CD14-positive monocyte (primary cell): ENCODE data around the gene FOXD3. TPM values are rescaled to one million over a fixed set of nuclear protein-coding genes. Genes with fewer than 3 reads are reported as not detected.

Experiments
- DNase-seq, 3 donors: peaks; one replicate each; pipeline ENCODE4 v3.0.0-alpha.2; 2011 to 2022
- H2AFZ ChIP-seq: 2 replicates; pipeline ENCODE4 v1.6.0; 2012; ENCODE audit warnings: mild to moderate bottlenecking, low read depth, low read length, inconsistent platforms; ENCODE audit not compliant: insufficient read depth, poor library complexity, severe bottlenecking
- H3K27ac ChIP-seq, 2 donors: 1 replicate in 1 of 2; 2 replicates in 1 of 2; pipeline ENCODE4 v1.5.1; 2012 to 2013; ENCODE audit warnings: low read length in 2 of 2, control low read depth in 1 of 2, inconsistent platforms in 1 of 2, low read depth in 1 of 2, mild to moderate bottlenecking in 1 of 2
- H3K27me3 ChIP-seq, 2 donors: one replicate each; pipeline versions ENCODE4 v1.6.0 to v1.6.1; 2011 to 2013; ENCODE audit warnings: low read length in 2 of 2; ENCODE audit not compliant: control insufficient read depth in 2 of 2, insufficient read depth in 2 of 2
- H3K36me3 ChIP-seq, 2 donors: replicated peaks in 1 of 2; 1 replicate in 1 of 2; 2 replicates in 1 of 2; pipeline versions ENCODE4 v1.5.1 to v1.6.1; 2012 to 2013; ENCODE audit warnings: low read length in 2 of 2, control low read depth in 1 of 2, inconsistent platforms in 1 of 2, mild to moderate bottlenecking in 1 of 2; ENCODE audit not compliant: insufficient read depth in 2 of 2, control insufficient read depth in 1 of 2
- H3K4me1 ChIP-seq, 2 donors: 1 replicate in 1 of 2; 2 replicates in 1 of 2; pipeline versions ENCODE4 v1.5.1 to v1.6.1; 2012 to 2013; ENCODE audit warnings: low read length in 2 of 2, control low read depth in 1 of 2, inconsistent platforms in 1 of 2, mild to moderate bottlenecking in 1 of 2, moderate library complexity in 1 of 2; ENCODE audit not compliant: insufficient read depth in 2 of 2, control insufficient read depth in 1 of 2
- H3K4me2 ChIP-seq: replicated peaks from 2 replicates; pipeline ENCODE3; 2012; ENCODE audit warnings: low read length, moderate library complexity, mild to moderate bottlenecking; ENCODE audit not compliant: poor library complexity, severe bottlenecking; ENCODE audit errors: extremely low read depth
- H3K4me3 ChIP-seq, 3 experiments: fragments of 200-600 bp in 1 of 3; sonication (generic) in 1 of 3; replicated peaks in 1 of 3; 1 replicate in 2 of 3; 2 replicates in 1 of 3; pipeline ENCODE4 v1.5.1; 2011 to 2013; ENCODE audit warnings: low read length in 3 of 3, mild to moderate bottlenecking in 3 of 3, control low read depth in 2 of 3, low read depth in 2 of 3, inconsistent platforms in 1 of 3, moderate library complexity in 1 of 3
- H3K79me2 ChIP-seq: 2 replicates; pipeline ENCODE4 v1.6.0; 2012; ENCODE audit warnings: mild to moderate bottlenecking, control low read depth, inconsistent platforms, low read length, moderate library complexity; ENCODE audit not compliant: insufficient read depth
- H3K9ac ChIP-seq: 2 replicates; pipeline ENCODE4 v1.6.0; 2017; ENCODE audit warnings: low read length, mild to moderate bottlenecking; ENCODE audit not compliant: insufficient read depth, poor library complexity, severe bottlenecking
- H3K9me3 ChIP-seq, 2 donors: replicated peaks in 1 of 2; 1 replicate in 1 of 2; 2 replicates in 1 of 2; pipeline versions ENCODE4 v1.5.1 to v1.6.1; 2012 to 2013; ENCODE audit warnings: low read length in 2 of 2, control low read depth in 1 of 2; ENCODE audit not compliant: control insufficient read depth in 1 of 2, insufficient read depth in 1 of 2
- H4K20me1 ChIP-seq: 2 replicates; pipeline ENCODE4 v1.6.0; 2012; ENCODE audit warnings: mild to moderate bottlenecking, low read length, control low read depth, moderate library complexity; ENCODE audit not compliant: insufficient read depth
- H3K27ac Mint-ChIP-seq, 7 donors: one replicate each; pipeline ENCODE4 v1.8.0; 2020; ENCODE audit warnings: mild to moderate bottlenecking in 7 of 7, mixed read lengths in 7 of 7, moderate library complexity in 6 of 7, inconsistent platforms in 2 of 7
- H3K27me3 Mint-ChIP-seq, 3 donors: one replicate each; pipeline ENCODE4 v1.8.0; 2021 to 2022; ENCODE audit warnings: low read depth in 3 of 3, mild to moderate bottlenecking in 3 of 3, mixed read lengths in 3 of 3, moderate library complexity in 3 of 3, inconsistent platforms in 1 of 3
- H3K36me3 Mint-ChIP-seq, 2 donors: one replicate each; pipeline ENCODE4 v1.8.0; 2020; ENCODE audit warnings: mixed read lengths in 2 of 2, inconsistent platforms in 1 of 2, mild to moderate bottlenecking in 1 of 2
- H3K4me1 Mint-ChIP-seq: one replicate; pipeline ENCODE4 v1.8.0; 2020; ENCODE audit warnings: mild to moderate bottlenecking, mixed read lengths
- H3K4me3 Mint-ChIP-seq, 2 donors: one replicate each; pipeline ENCODE4 v1.8.0; 2020; ENCODE audit warnings: mild to moderate bottlenecking in 2 of 2, mixed read lengths in 2 of 2, moderate library complexity in 1 of 2
- H3K9me3 Mint-ChIP-seq, 7 donors: one replicate each; pipeline ENCODE4 v1.8.0; 2020 to 2022; ENCODE audit warnings: mixed read lengths in 7 of 7, mild to moderate bottlenecking in 6 of 7, moderate library complexity in 6 of 7, inconsistent platforms in 2 of 7
- WGBS: methylation state at CpG from one replicate; pipeline ENCODE4 v1.1.5; 2013; ENCODE audit warnings: missing lambda C conversion rate; ENCODE audit not compliant: insufficient coverage; 5-methylcytosine and 5-hydroxymethylcytosine counted together
- intact Hi-C, 2 donors: fragments of 100-400 bp; cut with micrococcal nuclease; formaldehyde crosslinking; loops; one replicate each; pipeline versions ENCODE4 v1.15.0 to v1.15.1; 2023
- polyA plus RNA-seq, 3 donors: library from polyadenylated mRNA; depleted of rRNA in 1 of 3; unstranded in 2 of 3; stranded (reverse) in 1 of 3; fragments of 300-500 nt in 2 of 3; fragments of >200 nt in 1 of 3; fragmentation: Illumina TruSeq in 2 of 3; gene quantifications; 1 replicate in 2 of 3; 2 replicates in 1 of 3; pipeline ENCODE4 v1.2.3, GENCODE V29; 2012 to 2021
- TF ChIP-seq, protein P1 (sequence below): fragments of 200-600 bp; IDR thresholded peaks from one replicate; pipeline ENCODE4 v1.8.0; 2022; ENCODE audit warnings: antibody characterized with exemption, mild to moderate bottlenecking

The FOXD3 gene
- polyA plus RNA-seq, 3 donors, result not detected

DNA sequence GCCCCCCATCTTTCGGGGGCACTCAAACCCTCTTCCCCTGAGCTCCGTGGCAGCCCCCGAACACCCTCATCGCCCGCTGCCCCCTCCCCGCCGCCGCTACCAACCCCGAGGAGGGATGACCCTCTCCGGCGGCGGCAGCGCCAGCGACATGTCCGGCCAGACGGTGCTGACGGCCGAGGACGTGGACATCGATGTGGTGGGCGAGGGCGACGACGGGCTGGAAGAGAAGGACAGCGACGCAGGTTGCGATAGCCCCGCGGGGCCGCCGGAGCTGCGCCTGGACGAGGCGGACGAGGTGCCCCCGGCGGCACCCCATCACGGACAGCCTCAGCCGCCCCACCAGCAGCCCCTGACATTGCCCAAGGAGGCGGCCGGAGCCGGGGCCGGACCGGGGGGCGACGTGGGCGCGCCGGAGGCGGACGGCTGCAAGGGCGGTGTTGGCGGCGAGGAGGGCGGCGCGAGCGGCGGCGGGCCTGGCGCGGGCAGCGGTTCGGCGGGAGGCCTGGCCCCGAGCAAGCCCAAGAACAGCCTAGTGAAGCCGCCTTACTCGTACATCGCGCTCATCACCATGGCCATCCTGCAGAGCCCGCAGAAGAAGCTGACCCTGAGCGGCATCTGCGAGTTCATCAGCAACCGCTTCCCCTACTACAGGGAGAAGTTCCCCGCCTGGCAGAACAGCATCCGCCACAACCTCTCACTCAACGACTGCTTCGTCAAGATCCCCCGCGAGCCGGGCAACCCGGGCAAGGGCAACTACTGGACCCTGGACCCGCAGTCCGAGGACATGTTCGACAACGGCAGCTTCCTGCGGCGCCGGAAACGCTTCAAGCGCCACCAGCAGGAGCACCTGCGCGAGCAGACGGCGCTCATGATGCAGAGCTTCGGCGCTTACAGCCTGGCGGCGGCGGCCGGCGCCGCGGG, 837 bp downstream of the FOXD3 start:
- H4K20me1 ChIP-seq, result no peaks in the 10 kb centered on the region
- H3K9me3 ChIP-seq, result peaks cover 26 to 61% of the 10 kb centered on the region in 2 donors
- peak overlapping the region; percentile 17 to 77 (median 31) for H3K4me3 ChIP-seq
- H3K36me3 ChIP-seq, result no peaks in the 10 kb centered on the region
- WGBS, result 3% methylated on average over 94 of the region's 104 CpGs
- DNase-seq, result peak; percentile 52 to 61 (median 57)
- H3K79me2 ChIP-seq, result no peaks in the 10 kb centered on the region
- peak overlapping the region; percentile 84 to 95 for H3K4me3 Mint-ChIP-seq
- peaks cover 86 to 92% of the 10 kb centered on the region in 2 donors for H3K27me3 ChIP-seq
- H3K27ac ChIP-seq, result no peak overlapping the region
- H2AFZ ChIP-seq, result peak overlapping the region; percentile 90
- H3K27ac Mint-ChIP-seq, result no peak overlapping the region
- H3K27me3 Mint-ChIP-seq, result peaks cover 89 to 98% (median 91%) of the 10 kb centered on the region in 3 donors
- peak overlapping the region; percentile 89 for H3K4me2 ChIP-seq
- TF ChIP-seq, protein P1, sequence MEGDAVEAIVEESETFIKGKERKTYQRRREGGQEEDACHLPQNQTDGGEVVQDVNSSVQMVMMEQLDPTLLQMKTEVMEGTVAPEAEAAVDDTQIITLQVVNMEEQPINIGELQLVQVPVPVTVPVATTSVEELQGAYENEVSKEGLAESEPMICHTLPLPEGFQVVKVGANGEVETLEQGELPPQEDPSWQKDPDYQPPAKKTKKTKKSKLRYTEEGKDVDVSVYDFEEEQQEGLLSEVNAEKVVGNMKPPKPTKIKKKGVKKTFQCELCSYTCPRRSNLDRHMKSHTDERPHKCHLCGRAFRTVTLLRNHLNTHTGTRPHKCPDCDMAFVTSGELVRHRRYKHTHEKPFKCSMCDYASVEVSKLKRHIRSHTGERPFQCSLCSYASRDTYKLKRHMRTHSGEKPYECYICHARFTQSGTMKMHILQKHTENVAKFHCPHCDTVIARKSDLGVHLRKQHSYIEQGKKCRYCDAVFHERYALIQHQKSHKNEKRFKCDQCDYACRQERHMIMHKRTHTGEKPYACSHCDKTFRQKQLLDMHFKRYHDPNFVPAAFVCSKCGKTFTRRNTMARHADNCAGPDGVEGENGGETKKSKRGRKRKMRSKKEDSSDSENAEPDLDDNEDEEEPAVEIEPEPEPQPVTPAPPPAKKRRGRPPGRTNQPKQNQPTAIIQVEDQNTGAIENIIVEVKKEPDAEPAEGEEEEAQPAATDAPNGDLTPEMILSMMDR, result no peak
- H3K4me1 Mint-ChIP-seq, result peaks cover 67% of the 10 kb centered on the region
- H3K9me3 Mint-ChIP-seq, result peaks cover 12 to 82% (median 58%) of the 10 kb centered on the region in 7 donors
- peak overlapping the region; percentile 60 for H3K9ac ChIP-seq
- H3K36me3 Mint-ChIP-seq, result peaks cover 36 to 49% of the 10 kb centered on the region in 2 donors
- intact Hi-C loops, result no loop called here
- H3K4me1 ChIP-seq, result peaks cover 50 to 66% of the 10 kb centered on the region in 2 donors

DNA sequence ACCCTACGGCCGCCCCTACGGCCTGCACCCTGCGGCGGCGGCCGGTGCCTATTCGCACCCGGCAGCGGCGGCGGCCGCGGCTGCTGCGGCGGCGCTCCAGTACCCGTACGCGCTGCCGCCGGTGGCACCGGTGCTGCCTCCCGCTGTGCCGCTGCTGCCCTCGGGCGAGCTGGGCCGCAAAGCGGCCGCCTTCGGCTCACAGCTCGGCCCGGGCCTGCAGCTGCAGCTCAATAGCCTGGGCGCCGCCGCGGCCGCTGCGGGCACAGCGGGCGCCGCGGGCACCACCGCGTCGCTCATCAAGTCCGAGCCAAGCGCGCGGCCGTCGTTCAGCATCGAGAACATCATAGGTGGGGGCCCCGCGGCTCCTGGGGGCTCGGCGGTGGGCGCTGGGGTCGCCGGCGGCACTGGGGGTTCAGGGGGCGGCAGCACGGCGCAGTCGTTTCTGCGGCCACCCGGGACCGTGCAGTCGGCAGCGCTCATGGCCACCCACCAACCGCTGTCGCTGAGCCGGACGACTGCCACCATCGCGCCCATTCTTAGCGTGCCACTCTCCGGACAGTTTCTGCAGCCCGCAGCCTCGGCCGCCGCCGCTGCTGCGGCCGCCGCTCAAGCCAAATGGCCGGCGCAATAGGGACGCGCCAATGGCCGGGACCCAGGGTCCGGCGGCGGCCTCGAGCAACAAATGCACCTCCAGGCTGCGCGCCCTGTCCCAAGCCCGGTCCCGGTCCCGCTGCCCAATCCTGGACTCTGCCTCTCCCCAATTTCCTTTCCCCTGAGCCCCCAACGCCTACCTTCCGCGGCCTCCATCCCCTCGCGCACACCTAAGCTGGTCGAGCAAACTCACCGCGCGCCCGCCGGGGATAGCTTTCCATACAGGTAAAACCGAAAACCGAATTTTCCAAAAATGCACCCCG, 1.8 kb downstream of the FOXD3 start:
- Mint-ChIP-seq H3K27me3 (peaks cover 89 to 98% (median 91%) of the 10 kb centered on the region in 3 donors), H3K4me1 (peaks cover 62% of the 10 kb centered on the region), H3K36me3 (peaks cover 32 to 46% of the 10 kb centered on the region in 2 donors), H3K27ac (no peak overlapping the region), H3K9me3 (peaks cover 8 to 74% (median 50%) of the 10 kb centered on the region in 7 donors), H3K4me3 (peak overlapping the region; percentile 67 to 92)
- Histone ChIP-seq H3K4me3 (peak overlapping the region in 1 of 3 experiments; percentile 77), H3K27ac (no peak overlapping the region), H3K4me1 (peaks cover 45 to 62% of the 10 kb centered on the region in 2 donors), H4K20me1 (no peaks in the 10 kb centered on the region), H3K27me3 (peaks cover 86 to 92% of the 10 kb centered on the region in 2 donors), H3K9ac (no peak overlapping the region), H2AFZ (peak overlapping the region; percentile 90), H3K79me2 (no peaks in the 10 kb centered on the region), H3K36me3 (no peaks in the 10 kb centered on the region), H3K9me3 (peaks cover 17 to 61% of the 10 kb centered on the region in 2 donors), H3K4me2 (peak overlapping the region; percentile 89)
- 3% methylated on average over 101 of the region's 114 CpGs for WGBS
- TF ChIP-seq, protein P1, result no peak
- intact Hi-C loops, result no loop called here
- peak in 1 of 3 donors; percentile 6 for DNase-seq
